Astrocyte of the cerebellum (primary cell): ENCODE measurements around the gene ATN1.

Source experiments
- DNase-seq: peaks from one replicate; pipeline ENCODE4 v3.0.0-alpha.2; 2011; ENCODE audit warnings: low read depth
- H3K4me3 ChIP-seq: 2 replicates; pipeline ENCODE4 v1.5.1; 2011; ENCODE audit warnings: mild to moderate bottlenecking, low read depth, low read length, moderate library complexity
- in situ Hi-C: cut with HindIII; loops from 2 replicates; pipeline ENCODE4 v1.10.0; 2017; ENCODE audit warnings: low sequenced_read_pairs
- TF ChIP-seq, protein P1 (sequence below): IDR thresholded peaks from 2 replicates; pipeline ENCODE4 v1.5.1; 2012; ENCODE audit warnings: low read length, low read depth, moderate library complexity, mild to moderate bottlenecking; ENCODE audit errors: missing control alignments

The ATN1 gene

DNA sequence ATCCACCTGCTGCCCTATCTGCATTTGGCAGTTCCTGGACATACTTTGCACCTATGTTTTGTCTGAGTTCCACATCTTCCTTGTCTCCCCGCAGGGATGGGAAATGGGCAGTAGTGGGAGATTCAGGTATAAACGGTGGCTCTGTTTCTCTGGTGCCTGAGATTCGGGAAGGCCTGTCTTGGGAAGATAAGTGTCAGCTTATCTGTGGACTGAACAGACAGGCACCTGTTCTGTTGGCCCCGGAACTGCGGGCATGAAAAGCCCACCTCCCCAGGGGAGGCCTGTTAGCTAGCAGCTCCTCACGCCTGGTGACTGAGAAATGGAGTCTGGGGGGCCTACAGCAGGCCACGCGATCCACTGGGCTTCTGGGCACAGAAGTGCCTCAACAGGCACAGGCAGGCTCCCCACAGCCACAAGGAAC is 36.9 kb downstream of the ATN1 start:
- in situ Hi-C loops = no loop called here
- DNase-seq = no peak
- TF ChIP-seq, protein P1, sequence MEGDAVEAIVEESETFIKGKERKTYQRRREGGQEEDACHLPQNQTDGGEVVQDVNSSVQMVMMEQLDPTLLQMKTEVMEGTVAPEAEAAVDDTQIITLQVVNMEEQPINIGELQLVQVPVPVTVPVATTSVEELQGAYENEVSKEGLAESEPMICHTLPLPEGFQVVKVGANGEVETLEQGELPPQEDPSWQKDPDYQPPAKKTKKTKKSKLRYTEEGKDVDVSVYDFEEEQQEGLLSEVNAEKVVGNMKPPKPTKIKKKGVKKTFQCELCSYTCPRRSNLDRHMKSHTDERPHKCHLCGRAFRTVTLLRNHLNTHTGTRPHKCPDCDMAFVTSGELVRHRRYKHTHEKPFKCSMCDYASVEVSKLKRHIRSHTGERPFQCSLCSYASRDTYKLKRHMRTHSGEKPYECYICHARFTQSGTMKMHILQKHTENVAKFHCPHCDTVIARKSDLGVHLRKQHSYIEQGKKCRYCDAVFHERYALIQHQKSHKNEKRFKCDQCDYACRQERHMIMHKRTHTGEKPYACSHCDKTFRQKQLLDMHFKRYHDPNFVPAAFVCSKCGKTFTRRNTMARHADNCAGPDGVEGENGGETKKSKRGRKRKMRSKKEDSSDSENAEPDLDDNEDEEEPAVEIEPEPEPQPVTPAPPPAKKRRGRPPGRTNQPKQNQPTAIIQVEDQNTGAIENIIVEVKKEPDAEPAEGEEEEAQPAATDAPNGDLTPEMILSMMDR = no peak
- no peak overlapping the region for H3K4me3 ChIP-seq

DNA sequence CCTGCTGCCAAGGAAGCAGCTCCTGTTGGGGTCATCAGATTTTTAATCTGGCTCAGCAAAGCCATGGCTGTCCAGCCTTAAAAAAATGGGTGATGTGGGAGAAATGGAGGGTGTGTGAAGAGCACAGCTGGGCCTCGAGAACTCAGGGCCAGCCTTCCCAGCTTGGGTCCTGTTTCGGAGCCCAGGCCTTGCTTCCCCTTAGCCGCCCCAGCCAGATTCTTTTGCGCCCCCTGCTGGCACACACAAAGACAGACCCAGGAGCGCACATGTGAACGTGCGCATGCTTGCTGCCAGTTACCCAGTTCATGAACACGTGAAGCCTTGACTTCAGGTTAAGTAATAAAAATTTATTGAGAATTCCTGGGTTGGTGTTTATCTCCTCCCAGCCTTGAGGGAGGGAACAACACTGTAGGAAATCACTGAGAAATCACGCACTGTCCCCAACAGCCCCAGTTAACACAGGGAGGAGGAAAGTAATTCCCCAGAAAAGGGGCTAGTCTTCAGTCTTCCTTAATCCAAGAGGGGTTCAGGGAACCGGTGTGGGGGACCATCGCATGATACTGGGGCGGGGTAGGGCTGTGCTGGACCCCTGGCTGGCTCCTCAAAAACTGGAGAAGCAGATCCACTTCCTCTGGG is 37.4 kb downstream of the ATN1 start:
- peak; percentile 69 for DNase-seq
- TF ChIP-seq, protein P1 = peak; percentile 89
- in situ Hi-C loops = no loop called here
- H3K4me3 ChIP-seq = no peak overlapping the region

DNA sequence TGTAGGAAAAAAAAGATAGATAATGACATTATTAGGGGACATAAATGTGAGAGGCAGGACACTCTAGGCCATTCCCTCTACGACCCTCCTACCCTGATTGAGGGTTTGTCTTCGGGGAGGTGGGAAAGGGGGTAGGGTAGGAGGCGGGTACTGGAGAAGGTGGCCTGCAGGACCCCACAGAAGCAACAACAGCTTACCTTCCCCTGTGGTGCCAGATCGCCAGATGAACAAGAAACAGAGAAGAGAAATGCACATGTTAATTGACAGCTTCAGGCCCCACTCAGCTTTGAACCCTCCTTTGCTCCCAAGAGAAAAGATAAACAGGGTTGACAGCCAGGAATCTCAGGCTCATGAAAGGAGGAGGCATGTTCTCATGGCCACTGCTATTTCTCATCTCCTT is 38.0 kb downstream of the ATN1 start:
- in situ Hi-C loops = no loop called here
- no peak overlapping the region for H3K4me3 ChIP-seq
- no peak for DNase-seq
- TF ChIP-seq, protein P1 = no peak

DNA sequence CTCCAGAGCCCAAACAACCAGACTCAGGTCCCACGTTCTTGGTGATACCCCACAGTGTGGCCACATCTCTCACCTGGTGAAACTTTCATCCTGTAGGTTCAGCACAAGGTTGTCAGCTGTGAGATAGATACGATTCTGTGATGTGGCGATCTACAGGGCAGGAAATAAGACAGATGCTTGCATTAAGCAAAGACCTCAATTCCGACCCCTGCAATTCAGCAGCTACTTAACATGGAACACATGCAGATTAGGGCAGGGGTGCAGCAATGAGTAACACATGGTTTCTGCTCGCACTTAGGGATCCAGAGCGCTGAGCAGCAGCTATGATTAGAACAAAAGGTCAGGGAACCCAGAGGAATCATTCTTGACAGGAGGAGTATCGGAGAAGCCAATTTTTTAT is 38.6 kb downstream of the ATN1 start:
- in situ Hi-C loops = no loop called here
- TF ChIP-seq, protein P1 = no peak
- DNase-seq = no peak
- H3K4me3 ChIP-seq = no peak overlapping the region

DNA sequence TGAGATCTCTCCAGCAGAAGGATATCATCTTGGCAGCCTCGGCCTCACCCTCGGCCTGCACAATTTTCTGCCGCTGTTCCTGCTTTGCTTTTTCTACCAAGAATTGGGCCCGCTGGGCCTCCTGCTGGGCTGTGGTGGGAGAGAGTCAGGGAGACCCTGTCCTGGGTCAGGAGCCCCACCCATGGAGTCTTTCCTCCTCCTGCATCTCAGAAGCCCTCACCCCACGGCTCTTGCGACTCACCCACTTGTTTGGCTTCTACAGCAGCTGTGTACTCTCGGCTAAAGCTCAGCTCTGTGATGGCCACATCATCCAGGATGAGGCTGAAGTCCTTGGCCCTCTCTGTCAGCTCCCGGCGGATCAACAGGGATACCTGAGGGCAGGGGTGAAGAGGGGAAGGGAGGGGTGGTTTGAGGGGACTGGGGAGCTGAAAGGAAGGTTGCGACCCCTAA is 39.9 kb downstream of the ATN1 start:
- TF ChIP-seq, protein P1 = no peak
- in situ Hi-C loops = no loop called here
- DNase-seq = no peak
- H3K4me3 ChIP-seq = no peak overlapping the region

DNA sequence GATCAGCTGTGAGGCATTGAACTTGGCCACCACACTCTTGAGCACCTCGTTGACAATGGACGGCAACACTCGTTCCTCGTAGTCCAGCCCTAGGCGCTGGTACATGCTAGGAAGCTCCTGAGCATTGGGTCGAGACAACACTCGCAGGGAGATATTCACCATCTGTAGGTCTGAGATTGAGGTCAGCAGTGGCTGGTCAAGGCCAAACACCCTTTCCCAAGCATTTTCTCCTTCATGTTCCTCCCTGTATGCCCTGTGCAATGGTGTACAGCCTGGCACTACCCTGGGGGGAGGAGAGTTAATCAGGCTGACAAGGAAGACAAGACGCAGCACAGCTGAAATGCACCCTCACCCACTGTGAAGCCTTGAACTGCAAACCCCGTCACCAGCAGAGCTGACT is 40.7 kb downstream of the ATN1 start:
- DNase-seq = no peak
- in situ Hi-C loops = no loop called here
- TF ChIP-seq, protein P1 = no peak
- H3K4me3 ChIP-seq = no peak overlapping the region
